Esophagus (tissue), 2 donors: ENCODE measurements around the gene SLC25A12. TPM values are rescaled to one million over a fixed set of nuclear protein-coding genes. Genes with fewer than 3 reads are reported as not detected.
A peak's percentile ranks its signal among the peaks of the same experiment; 100 is the strongest.

Experiments used
- H3K27ac ChIP-seq, 2 donors: one replicate each; pipeline ENCODE4 v1.5.1; 2013; ENCODE audit warnings: low read depth in 2 of 2, mild to moderate bottlenecking in 2 of 2, inconsistent platforms in 1 of 2, low read length in 1 of 2, moderate library complexity in 1 of 2
- H3K27me3 ChIP-seq, 2 donors: one replicate each; pipeline ENCODE4 v1.6.1; 2013; ENCODE audit warnings: low read length in 2 of 2, control low read depth in 1 of 2, mild to moderate bottlenecking in 1 of 2; ENCODE audit not compliant: insufficient read depth in 2 of 2, control insufficient read depth in 1 of 2
- H3K36me3 ChIP-seq, 2 donors: one replicate each; pipeline ENCODE4 v1.6.1; 2013; ENCODE audit warnings: low read length in 1 of 2; ENCODE audit not compliant: control insufficient read depth in 2 of 2, insufficient read depth in 2 of 2
- H3K4me1 ChIP-seq, 2 donors: one replicate each; pipeline ENCODE4 v1.6.1; 2013; ENCODE audit warnings: low read length in 1 of 2; ENCODE audit not compliant: control insufficient read depth in 2 of 2, insufficient read depth in 2 of 2
- H3K4me3 ChIP-seq, 2 donors: one replicate each; pipeline ENCODE4 v1.5.1; 2013; ENCODE audit warnings: low read length in 2 of 2, mild to moderate bottlenecking in 2 of 2, low read depth in 1 of 2, moderate library complexity in 1 of 2
- H3K9me3 ChIP-seq, 2 donors: one replicate each; pipeline ENCODE4 v1.6.1; 2013; ENCODE audit warnings: mild to moderate bottlenecking in 2 of 2, low read depth in 1 of 2, low read length in 1 of 2, moderate library complexity in 1 of 2; ENCODE audit not compliant: control insufficient read depth in 2 of 2, insufficient read depth in 1 of 2
- WGBS, 2 donors: extraction: QIAGEN DNeasy Blood & Tissue Kit; methylation state at CpG; one replicate each; pipeline ENCODE4 v1.1.7; 2013; 5-methylcytosine and 5-hydroxymethylcytosine counted together
- polyA plus RNA-seq, 2 donors: library from polyadenylated mRNA; stranded (reverse); fragments of 200-250 nt; gene quantifications; one replicate each; pipeline ENCODE4 v1.2.3, GENCODE V29; 2013
- donor health status: healthy with polysubstance abuse.
- donor health status: Bipolar disorder and iron deficiency.

SLC25A12 gene
- polyA plus RNA-seq, 2 donors = 8.9 to 12.8 TPM

DNA sequence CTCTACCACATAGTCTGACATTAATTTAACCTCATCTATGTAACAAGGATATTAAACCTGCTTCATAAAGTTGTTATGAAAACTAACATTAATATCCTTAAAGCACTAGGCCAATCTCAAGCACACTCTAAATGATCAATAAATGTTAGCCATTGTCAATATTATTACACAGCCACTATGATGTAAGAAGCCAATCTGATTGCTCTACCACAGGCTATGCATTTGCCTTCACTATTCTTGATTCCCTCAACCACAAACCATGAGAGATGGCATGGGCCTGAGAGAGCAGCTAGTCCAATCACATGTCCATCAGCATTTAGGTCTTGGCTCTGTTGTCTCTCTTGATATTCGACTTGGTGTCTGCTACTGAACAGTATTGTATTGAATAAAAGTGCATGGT is 4.2 kb downstream of the SLC25A12 start:
- Histone ChIP-seq H3K27me3 (no peaks in the 10 kb centered on the region), H3K27ac (no peak overlapping the region), H3K4me3 (no peak overlapping the region), H3K4me1 (peaks cover 0 to 2% of the 10 kb centered on the region in 2 donors), H3K9me3 (no peaks in the 10 kb centered on the region), H3K36me3 (no peaks in the 10 kb centered on the region)
- 55 to 71% methylated on average over 1 of the region's 1 CpG for WGBS, 2 donors

DNA sequence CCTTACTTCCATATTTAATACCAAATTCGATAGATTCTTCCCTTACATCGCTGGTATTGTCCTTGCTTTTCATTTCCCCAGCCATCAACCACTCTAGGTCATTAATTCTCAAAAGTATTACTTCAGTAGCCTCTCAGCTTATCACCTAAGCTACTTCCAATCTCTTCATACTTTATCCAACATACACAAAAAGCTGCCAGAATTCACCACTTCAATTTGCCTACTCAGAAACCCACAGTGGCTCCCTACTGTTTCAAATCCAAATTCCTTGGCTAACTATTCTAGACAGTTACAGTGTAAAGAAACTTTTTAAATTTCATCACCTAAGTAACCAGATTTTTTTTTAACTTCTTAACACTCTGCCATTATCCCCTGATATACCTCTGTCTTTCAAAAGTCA is 4.7 kb downstream of the SLC25A12 start:
- no peak overlapping the region for H3K4me3 ChIP-seq
- H3K27ac ChIP-seq = no peak overlapping the region
- no peaks in the 10 kb centered on the region for H3K27me3 ChIP-seq
- H3K36me3 ChIP-seq = no peaks in the 10 kb centered on the region
- no peaks in the 10 kb centered on the region for H3K9me3 ChIP-seq
- peaks cover 0 to 2% of the 10 kb centered on the region in 2 donors for H3K4me1 ChIP-seq
- WGBS, 2 donors = 96 to 98% methylated on average over 2 of the region's 2 CpGs

DNA sequence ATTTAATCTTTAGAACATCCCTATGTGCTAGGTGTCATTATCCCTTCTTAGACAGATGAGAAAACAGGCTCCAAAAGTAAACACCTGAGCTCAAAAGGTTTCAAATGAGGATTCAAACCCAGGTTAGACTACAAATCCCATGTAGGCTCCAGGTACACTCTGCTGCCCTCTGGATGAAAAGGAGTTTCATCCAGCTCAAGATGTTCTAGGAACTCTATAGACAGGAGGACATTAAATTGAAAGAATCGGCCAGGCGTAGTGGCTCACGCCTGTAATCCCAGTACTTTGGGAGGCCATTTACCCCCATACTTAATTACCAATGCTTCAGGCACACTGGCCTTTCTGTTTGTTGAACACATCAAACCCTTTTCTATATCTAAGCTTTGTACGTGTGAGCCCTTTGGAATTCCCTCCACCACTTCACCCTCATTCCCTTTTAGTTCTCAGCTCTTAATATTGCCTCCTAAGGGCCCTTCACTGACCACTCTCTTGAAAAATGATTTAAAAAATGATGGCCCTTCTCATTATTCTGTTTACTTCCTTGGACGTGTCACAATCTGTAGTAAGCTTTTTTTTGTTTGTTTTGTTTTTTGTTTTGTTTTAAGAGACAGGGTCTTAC is 10.7 kb downstream of the SLC25A12 start:
- no peak overlapping the region for H3K27ac ChIP-seq
- H3K4me1 ChIP-seq = no peaks in the 10 kb centered on the region
- H3K27me3 ChIP-seq = no peaks in the 10 kb centered on the region
- no peaks in the 10 kb centered on the region for H3K9me3 ChIP-seq
- WGBS, 2 donors = 92% methylated on average over 5 of the region's 5 CpGs
- no peaks in the 10 kb centered on the region for H3K36me3 ChIP-seq
- H3K4me3 ChIP-seq = no peak overlapping the region

DNA sequence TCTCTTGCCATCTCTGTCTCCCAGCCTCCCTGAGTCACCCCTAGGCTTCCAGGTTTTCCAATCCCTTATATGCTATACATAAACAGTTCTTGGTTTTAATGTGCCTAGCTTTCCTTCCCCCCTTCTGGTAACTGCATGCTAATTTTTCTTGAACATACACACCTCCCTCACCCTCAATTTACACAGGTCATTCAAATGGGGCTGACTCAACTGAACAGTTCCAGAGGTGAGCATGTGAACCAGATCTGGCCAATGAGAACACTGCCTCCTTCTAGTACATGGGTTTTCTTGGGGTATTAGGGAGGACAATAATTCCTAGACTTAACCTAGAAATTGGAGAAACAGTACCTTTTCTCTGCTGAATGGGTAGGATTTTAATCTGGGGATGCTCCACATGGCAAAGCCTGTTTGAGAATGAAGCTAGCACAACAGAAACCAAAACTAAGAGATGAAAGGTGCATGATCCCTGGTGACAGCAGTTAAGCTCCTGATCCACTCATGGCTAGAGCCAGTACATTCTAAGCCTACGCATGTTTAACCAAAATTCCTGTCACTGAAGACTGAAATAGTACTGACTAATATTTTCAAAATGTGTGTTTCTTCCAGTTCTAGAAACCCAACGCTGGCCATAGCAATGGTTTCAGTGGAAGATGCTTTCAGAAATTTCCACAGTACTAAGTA is 11.8 kb downstream of the SLC25A12 start:
- Histone ChIP-seq H3K27ac (peak overlapping the region in 1 of 2 donors; percentile 31), H3K4me3 (no peak overlapping the region), H3K4me1 (no peaks in the 10 kb centered on the region), H3K9me3 (no peaks in the 10 kb centered on the region), H3K36me3 (no peaks in the 10 kb centered on the region), H3K27me3 (no peaks in the 10 kb centered on the region)
- 48 to 64% methylated on average over 2 of the region's 2 CpGs for WGBS, 2 donors

DNA sequence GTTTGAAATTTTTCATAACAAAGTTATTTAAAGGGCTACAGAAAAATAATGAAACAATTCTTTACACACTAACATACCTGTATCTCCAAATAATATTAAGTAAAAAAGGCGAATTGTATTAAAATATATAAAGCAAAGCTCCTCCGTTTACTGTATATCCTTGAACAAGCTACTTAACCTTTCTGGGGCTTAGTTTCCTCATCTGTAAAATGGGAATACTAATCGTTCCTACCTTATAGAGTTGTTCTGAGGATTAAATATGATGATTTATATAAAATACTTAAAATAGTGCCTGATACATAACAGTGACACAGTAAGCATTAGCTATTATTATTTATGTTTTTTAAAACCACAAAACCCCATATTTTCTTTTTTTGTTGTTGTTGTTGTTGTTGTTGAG is 13.3 kb downstream of the SLC25A12 start:
- Histone ChIP-seq H3K4me3 (no peak overlapping the region), H3K4me1 (no peaks in the 10 kb centered on the region), H3K27ac (no peak overlapping the region), H3K27me3 (no peaks in the 10 kb centered on the region), H3K9me3 (no peaks in the 10 kb centered on the region), H3K36me3 (no peaks in the 10 kb centered on the region)
- WGBS, 2 donors = 89 to 93% methylated on average over 3 of the region's 3 CpGs

DNA sequence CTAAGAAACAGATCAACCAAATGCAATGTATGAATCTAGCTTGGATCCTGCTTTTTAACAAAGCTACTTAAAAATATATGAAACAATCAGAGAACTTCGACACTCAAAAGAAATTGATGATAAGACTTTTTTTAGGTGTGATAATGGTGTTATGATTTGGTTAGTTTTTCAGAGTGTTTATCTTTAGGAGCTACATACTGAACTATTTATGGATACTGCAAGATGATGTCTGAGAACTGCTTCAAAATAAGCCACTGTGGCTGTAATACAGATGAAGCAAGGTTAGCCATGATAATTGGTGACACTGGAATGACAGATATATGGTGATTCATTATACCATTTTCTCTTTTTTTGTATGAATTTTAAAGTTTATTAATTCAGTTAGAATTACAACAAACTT is 14.2 kb downstream of the SLC25A12 start:
- Histone ChIP-seq H3K27ac (no peak overlapping the region), H3K4me3 (no peak overlapping the region), H3K36me3 (no peaks in the 10 kb centered on the region), H3K4me1 (no peaks in the 10 kb centered on the region), H3K9me3 (no peaks in the 10 kb centered on the region), H3K27me3 (no peaks in the 10 kb centered on the region)
- 79 to 81% methylated on average over 1 of the region's 1 CpG for WGBS, 2 donors

DNA sequence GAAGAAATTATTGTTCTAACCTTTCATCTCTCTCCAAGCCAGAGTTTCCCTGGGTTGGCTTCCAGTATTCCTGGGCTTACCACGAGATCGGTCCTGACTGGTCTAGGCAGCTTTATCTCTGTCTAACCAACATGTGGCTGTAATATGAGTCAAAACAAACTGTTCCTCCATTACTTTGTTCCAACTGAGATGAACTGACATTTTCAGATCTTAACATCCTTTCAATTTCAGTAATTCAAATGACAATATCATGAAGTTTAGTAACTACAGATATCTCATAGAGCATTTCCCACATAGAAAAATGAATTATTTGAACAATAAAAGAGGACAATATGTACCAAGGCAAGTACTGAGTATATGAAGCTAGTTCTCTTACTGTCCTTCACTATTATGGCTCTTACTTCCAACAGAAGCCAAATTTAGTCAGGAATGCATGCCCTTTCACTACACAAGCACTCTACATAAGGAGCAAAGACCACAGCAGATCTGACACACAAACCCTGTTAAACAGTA is 15.5 kb downstream of the SLC25A12 start:
- no peaks in the 10 kb centered on the region for H3K4me1 ChIP-seq
- no peak overlapping the region for H3K4me3 ChIP-seq

DNA sequence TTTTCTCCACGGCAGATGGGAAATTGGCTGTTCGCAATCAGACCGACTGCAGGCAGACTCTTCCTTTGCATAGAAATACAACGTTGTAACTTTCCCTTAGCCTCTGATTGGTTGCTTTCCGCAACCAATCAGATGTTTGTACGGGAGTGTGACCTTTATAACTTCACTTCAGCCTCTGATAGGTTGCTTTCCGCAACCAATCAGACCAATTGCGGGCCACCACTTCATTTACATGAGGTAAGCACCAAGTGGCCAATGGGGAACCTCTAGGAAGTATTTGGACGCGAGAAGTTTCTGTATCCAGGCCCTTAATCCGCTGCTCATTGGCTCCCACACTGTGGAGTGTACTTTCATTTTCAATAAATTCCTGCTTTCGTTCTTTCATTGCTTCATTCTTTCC is 19.1 kb downstream of the SLC25A12 start:
- Histone ChIP-seq H3K9me3 (no peaks in the 10 kb centered on the region), H3K27ac (no peak overlapping the region), H3K27me3 (no peaks in the 10 kb centered on the region), H3K4me3 (no peak overlapping the region), H3K36me3 (peaks cover 0 to 3% of the 10 kb centered on the region in 2 donors), H3K4me1 (no peaks in the 10 kb centered on the region)
- WGBS, 2 donors = 89 to 90% methylated on average over 12 of the region's 12 CpGs

More for the DNA sequence above, 15.5 kb downstream of the SLC25A12 start:
- H3K36me3 ChIP-seq = no peaks in the 10 kb centered on the region
- no peak overlapping the region for H3K27ac ChIP-seq
- no peaks in the 10 kb centered on the region for H3K27me3 ChIP-seq
- WGBS, 2 donors = 19 to 21% methylated on average over 2 of the region's 2 CpGs
- no peaks in the 10 kb centered on the region for H3K9me3 ChIP-seq

DNA sequence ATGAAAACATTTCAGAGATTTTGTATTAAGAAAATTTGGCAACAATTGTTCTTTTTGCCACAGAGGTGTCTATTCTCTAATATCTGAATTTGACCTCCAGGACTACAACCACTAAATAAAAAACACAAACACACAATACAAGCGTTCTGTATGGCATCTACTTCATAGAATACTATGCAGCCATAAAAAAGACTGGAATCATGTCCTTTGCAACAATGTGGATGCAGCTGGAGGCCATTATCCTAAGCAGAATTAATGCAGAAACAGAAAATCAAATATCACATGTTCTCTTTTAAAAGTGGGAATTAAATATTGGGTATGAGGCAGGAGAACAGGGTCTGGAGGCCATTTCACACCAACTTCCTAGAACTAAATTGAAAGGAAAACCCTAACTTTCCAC is 19.5 kb downstream of the SLC25A12 start:
- Histone ChIP-seq H3K27ac (no peak overlapping the region), H3K4me3 (no peak overlapping the region), H3K36me3 (peaks cover 0 to 3% of the 10 kb centered on the region in 2 donors), H3K27me3 (no peaks in the 10 kb centered on the region), H3K9me3 (no peaks in the 10 kb centered on the region), H3K4me1 (no peaks in the 10 kb centered on the region)
- 95 to 97% methylated on average over 1 of the region's 1 CpG for WGBS, 2 donors
